NK-92 (cell line): Measurements from ENCODE around the gene ITGAE.

Experiments
- DNase-seq: peaks from one replicate; lab custom pipeline; 2025; ENCODE audit not compliant: unreplicated experiment; lab: John Stamatoyannopoulos, UW

The ITGAE gene

DNA sequence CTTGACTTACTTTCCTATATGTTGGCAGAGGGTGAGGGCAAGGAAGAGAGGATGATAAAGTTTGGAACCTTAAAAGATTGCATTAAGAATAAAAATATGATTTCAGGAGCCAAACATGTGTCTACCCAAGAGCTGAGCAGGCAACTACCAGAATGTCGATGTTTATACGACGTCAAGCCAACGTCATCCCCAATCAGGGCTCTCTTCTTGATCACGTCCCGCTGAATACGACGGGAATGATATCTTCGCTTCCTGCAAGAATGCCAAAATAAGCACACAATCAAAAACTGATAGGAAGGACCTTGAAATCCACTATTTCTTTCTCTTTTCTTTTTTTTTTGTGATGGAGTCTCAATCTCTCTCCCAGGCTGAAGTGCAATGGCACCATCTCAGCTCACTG lies 20.1 kb upstream of the ITGAE start:
- no peak for DNase-seq

DNA sequence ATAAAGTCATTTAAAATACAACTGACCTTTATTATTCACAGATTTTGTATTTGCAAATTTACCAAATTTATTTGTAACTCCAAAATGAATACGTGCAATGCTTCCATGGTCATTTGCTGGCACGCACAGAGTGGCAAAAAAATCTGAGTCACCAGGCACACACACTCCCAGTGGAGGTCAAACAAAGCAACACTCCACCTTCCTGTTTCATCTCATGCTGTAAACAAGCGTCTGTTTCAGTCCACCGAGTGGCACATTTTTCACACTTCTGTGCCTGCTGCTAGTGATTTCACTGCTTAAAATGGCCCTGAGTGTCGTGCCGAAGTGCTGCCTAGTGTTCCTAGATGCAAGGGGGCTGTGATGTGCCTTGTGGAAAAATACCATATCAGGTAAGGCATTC lies 17.8 kb upstream of the ITGAE start:
- no peak for DNase-seq

DNA sequence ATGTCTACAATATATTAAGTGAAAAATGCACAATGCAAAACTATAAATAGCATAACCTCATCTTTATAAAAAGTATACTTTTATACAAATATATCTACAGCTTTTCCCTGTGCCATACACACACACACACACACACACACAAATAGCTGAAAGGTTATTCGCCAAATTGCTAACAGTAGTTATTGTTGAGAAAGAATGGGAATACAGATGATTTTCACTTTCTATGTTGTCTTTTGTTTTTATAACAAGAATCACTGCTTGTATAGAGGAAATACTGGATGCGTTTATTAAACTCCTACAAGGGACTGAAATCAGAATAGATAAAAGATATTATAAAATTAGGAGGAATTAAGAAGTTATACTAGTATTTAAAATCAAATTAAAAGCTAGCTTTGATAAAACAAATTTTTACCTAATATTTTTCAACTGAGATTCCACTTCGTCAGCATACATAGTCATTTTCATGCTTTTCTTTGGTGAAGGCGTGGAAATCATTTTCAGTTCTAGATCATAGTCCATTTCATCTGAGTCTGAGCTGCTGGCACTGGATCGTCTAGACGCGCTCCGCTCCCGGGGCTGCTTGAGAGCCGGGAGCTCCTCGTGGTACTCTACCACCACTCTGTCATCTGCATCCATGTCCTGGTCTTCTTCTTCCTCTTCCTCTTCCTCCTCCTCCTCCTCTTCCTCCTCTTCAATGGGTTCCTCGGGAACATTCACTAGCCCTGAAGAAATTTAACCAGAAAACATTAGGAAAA lies 17.0 kb upstream of the ITGAE start:
- DNase-seq: no peak

DNA sequence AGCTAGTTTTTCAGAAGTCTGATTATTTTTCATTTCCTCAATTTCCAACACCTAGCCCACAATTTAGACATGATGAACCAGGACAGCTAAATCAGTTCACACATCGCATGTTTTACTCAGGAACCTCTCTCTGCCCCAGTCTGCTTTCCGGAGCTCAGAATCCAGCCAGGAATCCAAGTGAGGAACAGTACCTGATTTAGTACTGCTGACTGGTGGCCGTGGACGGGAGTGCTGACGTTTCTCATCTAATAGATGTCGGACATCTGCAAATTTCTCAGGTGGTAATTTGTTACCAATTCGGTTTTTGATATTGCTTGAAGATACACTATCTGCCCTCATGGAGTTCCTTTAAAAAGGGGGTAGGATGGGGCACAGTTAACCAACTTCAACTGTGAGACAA lies 14.9 kb upstream of the ITGAE start:
- no peak for DNase-seq

DNA sequence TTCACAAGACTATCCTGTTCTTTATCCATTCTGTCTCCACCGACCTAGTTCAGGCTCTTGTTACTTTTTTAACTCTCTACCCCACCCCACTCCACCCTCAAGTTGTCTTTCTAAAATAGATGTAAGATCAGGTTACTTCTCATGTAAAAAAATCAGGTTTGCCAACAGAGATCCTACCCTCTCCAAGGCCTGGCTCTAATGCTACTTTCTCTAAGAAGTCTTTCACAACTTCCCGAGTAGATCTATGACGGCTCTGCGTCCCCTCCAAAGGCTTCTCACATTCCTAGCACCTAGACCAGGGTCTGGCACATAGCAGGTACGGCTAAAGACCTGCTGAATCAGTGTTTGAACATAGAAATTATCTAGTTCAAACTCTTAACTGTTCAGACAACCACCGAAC lies 14.1 kb upstream of the ITGAE start:
- no peak for DNase-seq

DNA sequence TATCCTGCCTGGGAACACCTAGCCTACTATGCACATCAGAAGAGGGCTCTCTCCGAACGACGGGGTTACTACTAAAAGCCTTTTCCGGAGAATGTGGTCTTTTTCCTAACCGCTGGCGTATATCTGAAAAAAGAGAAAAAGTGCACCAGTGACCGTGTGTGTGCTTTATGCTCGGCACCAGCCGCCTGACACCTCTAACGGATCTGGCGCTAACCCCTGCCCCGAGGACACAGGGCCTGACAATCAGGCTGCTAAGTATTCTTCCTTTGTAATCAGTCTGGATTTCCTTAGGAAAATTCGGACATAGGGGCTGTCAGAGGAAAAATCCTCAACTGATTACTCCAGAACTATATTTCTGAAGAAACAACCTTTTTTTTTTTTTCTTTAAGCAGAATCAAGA lies 13.4 kb upstream of the ITGAE start:
- DNase-seq: no peak

DNA sequence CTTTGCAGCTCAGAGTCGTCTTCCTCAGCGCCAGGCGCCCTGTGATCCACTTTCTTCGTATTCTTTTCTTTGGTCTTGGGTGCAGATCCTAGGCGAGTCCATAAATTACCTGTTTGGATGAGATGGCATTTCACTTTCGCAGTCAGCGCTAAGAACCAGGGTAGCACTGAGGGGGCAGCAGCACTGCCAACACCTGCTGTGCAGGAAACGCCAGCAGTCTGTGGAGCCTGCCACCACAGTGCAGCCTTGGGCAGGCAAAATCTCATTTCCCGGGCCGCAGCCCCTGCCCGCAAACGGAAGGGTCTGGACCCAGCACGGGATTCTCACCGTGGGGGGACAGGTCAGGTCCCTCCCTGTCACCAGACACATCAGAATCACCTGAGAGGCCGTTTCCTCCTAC lies 12.2 kb upstream of the ITGAE start:
- DNase-seq: no peak

DNA sequence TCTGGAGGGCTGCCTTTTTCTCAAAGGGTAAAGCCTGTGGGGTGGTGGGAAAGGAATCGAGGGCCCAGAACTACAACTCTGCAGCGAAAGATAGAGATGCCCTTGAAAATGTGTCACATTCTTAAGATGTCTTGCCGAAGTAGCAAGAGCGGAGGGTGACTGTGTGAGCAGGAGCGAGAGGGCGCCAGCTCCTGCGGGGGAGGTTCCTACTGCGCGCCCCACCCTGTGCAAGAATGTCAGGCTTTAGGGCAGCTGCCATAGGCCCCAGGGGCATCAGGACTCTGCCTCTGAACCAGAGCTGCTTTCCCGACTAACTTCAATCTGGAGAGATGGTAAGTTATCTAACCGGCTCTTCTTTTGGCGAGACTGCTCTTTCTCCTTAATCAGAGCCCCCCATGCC lies 11.8 kb upstream of the ITGAE start:
- DNase-seq: no peak

DNA sequence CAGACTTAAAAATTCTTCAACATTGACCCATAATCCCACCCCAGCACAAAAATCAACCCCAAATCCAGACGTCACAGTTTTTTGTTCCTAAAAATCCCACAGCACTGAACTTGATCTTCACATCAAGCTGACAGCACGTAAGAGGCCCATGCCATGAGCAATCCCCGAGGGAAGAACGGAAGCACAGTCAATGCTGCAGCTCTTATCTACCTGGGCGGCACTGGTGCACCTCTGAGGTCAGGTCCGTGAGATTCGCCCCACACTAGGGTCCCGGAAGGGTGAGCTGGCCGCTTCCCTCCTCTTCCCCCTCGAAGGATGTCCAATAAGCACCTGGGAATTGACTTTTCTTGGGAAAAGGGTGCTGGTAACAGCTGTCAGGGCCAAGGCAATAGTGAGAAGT lies 11.3 kb upstream of the ITGAE start:
- no peak for DNase-seq

DNA sequence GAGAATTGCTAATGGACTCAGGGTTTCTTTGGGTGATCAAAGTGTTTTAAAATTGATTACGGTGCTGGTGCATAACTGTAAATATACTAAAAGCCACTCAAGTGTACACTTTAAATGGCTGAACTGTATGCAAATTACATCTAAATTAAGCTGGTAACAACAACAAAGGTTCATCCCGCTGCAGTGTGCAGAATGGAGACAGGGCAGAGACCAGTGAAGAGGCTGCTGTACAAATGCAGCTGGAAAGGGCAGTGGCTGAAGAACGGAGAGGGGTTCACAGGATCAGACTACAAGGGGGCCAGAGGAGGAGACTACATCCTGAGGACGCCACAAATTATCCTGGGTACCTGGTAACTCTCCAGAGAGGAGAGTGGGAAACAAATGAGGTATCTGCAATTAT lies 9.0 kb upstream of the ITGAE start:
- no peak for DNase-seq

DNA sequence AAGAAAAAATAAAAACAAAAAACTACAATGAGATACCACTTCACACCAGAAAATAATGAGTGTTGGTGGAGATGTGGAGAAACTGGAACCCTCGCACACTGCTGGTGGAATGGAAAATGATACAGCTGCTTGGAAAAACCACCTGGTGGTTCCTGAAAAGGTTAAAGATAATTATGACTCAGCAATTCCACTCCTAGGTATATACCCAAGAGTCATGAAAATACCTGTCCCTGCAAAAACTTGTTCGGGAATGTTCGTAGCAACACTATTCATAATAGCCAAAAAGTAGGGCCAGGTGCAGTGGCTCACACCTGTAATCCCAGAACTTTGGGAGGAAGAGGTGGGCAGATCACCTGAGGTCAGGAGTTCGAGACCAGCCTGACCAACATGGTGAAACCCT lies 8.1 kb upstream of the ITGAE start:
- DNase-seq: no peak

DNA sequence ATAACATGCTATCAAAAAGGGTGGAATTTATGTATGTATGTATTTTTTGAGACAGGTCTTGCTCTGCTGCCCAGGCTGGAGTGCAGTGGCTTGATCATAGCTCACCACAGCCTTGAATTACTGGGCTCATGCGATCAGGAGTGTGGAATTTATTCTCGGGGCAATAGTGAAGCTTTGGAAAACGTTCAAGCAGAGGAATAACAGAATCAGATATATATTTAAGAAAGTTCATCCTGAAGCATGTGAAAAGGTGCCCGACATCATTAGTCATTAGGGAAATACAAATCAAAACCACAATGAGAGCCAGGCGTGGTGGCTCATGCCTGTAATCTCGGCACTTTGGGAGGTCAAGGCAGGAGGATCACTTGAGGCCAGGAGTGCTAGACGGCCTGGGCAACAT lies 7.7 kb upstream of the ITGAE start:
- DNase-seq: no peak

DNA sequence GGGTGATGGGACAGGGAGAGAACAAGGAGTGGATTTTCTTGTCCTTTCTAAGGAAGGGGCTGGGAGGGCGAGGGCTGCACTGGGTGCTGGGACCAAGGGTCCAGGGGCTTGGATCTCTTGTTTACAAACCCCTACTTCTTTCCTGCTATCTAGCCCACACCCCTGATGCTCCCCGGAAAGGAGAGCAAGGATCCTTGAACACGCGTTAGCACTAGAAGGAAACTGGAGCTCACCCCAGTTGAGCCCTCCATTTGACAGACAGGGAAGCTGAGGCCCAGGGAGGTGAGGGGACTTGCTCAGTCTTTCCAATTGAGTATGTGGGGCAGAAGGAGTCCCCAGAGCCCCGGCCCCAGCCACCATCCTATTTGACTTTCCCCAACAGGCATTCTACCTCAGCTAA lies 4.6 kb upstream of the ITGAE start:
- DNase-seq: no peak

DNA sequence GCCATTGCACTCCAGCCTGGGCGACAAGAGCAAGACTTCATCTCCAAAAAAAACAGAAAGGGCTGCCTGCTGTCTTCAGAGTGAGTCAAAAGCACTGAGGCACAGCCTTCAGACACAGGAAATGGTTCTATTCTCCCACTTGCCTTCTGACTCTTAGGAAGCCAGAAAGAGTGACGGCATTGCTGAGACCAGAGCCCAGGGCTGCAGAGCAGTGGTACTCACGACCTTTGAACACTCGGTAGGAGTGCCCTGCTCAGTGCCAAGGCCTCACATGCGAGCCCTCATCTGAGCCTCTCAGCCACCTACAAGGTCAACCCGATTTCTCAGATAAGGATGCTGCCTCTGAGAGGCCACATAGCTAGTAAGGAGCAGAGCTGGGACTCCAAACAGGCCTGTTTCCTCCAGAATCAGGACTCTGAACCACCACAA lies 3.5 kb upstream of the ITGAE start:
- DNase-seq: no peak

DNA sequence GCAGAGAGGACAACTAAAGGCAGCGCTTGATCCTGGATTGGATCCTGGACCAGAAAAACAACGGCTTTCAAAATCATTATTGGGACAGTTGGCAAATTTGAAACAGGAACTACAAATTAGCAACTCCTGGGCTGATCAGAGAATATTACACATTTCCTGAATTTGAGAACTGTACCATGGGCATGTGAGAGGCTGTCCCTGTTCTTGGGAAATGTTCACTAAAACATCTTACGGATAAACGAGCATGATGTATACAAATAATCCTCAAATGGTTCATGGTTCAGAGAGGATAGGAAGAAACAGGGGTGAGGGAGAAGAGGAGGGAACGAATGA lies 2.3 kb upstream of the ITGAE start:
- DNase-seq: no peak

DNA sequence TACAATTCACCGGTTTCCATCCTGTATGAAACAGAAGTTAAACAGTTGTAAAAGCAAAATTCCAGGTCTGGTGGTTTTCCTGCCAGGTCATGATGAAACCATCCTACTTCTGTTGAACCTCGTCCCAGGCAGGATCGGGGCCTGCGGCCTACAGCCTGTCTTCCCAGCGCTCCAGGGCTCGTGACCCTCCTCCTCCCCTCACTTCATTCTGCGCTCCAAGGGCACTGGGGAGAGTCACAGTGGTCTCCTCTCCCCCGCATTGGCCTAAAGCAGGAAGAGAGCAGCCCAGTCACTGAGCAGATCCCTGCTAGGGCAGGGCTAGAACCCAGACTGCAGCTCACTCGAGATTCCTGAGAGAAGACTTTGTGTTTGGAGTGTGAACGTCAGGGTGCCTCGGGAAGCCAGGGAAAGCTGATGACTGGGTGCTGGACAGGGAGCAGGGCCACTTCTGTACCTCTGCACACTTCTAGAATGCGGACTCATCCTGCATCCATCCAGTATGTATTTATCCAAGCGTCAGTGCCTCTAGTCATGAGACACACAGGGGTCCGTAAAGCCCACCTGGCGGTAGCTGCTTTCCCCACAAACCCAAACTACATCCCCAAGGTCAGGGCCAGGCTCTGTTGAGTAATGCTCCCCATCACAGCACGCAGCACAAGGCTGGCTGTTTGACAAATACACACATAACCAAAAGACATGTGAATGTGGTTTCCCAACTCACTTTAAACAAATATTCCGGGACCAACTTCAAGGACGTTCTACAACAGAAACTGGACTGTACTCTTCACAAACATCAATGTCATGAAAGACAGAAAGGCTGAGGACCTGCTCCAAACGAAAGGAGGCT lies 1.7 kb upstream of the ITGAE start:
- DNase-seq: no peak

DNA sequence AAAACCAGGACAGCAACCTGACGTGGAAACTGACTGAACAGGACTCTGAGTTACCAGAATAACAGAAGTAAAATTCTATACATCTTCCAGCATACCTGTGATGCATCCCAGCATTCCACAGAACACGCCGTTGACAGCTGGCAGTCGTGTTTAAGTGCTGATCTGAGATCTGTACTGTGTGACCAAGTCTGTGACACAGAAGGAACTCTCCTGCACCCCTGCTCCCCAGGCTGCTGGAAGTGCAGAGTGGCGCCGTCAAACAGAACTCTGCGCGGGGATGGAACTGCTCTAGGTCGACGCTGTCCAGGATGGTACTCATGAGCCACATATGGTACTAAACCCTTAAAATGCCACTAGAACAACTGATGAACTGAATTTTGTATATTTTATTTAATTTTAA lies 804 bp upstream of the ITGAE start:
- DNase-seq: no peak

DNA sequence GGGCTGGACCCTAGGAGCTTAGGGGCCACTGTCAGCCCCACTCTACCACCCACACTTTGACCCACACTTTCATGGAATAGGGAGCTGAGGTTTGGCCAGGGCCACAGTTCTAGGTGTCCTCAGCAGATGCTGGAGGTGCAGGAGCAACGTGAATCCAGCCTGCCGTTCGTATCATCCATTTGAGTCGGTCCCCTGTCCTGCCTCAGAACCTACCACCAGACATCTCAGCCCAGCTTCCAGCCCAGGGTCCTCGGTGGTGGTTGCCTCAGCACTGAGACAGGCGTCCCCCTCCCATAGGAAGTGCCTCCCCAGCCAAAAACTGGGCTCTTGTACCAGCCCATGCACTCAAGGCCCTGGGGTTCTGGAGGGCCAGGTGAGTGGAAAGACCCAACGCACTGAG lies 359 bp upstream of the ITGAE start:
- no peak for DNase-seq

DNA sequence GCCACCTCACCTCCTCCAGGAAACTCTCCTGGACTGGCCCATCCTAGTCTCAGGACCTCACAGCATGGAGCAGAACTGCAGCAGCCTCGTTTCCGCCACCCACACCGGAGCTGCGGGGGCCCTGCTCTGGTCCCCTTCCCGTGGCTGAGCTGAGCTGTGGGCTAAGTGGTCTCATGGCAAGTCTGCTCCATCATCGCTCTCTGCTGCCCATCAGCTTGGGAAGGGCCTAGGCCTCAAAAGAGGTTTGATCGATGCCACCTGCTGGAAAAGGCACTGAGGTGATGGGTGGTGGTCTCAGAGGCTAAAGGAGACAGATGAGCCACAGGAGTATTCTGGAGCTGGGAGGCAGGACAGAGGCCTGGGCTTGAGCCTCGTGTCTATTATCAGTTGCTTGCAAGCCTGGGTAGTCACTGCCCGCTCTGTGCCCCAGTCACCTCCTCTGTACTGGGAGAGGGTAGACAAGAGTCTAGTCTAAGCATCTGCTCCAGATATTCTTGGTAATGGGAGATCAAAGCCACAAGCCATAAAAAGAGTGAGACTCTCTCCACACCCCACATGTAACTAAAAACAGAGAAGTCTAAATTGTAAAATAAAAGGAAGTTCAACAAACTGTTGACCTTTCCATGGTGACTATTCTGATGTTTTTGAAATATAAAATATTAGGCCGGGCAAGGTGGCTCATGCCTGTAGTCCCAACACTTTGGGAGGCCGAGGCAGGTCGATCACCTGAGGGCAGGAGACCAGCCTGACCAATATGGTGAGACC lies 1.6 kb downstream of the ITGAE start:
- no peak for DNase-seq

DNA sequence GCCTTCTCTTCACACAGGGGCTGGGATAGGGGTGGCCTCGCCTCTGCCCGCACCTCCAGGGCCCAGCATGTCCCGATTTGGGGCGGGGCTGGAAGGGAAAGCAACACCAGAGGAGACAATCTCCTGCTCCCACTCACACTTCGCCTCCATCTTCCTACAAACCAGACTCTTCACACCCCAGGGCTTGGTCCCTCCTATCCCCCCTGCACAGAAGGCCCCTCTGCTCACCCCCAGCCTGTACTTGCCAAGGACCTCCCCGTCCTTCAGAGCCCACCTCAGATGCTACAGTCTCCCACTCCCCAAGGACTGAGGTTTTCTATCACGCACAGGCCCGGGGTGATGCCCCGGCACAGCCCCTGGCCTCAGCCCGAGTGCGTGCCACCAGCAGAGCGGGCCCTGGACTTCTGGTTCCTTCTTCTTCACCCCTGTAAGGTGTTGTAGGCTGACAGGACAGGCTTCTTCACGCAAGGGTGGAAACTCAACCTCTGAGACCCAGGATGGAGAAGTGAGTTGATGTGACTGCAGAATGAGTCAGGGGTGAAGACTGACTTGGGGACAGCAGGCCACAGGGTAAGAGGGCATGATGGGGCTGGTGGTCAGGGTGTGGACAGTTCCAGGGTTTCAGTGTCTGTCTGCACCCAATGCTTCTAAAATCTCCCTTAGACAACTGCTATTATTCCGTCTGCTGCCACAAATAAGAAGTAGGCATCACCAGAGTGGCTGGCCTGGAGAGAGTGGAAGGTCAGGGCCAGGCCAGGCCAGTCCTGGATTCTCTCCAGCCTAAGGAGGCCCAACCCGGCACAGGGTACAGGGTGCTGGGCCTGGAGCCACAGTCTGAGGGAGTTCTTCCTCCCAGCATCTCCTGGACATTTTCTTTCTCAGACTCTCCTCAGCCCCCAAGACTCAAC lies 2.5 kb downstream of the ITGAE start:
- DNase-seq: no peak

DNA sequence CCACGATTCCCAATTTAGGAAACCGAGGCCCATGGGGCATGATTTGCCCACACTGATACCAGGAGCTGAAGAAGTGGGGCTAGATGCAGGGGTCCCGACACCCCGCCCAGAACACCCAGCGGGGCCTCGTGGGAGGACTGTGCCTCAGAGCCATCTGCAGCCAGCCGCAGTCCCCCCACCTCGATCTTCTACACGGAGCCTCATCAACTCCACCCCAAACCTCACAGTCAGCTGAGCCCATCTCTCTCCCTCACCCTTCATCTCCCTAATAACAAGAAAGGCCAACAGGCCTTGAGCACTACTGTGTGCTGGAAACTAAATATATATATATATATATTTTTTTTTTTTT lies 4.2 kb downstream of the ITGAE start:
- no peak for DNase-seq
